Nephron progenitor cell (in vitro differentiated cells): Measurements from ENCODE around the gene PKP3.

ENCODE experiments used
- DNase-seq: peaks from one replicate; pipeline ENCODE4 v3.0.0; 2021
- H3K27ac Mint-ChIP-seq: 2 replicates; pipeline ENCODE4 v1.8.0; 2021; ENCODE audit warnings: mild to moderate bottlenecking, moderate library complexity, mixed read lengths
- H3K27me3 Mint-ChIP-seq: 2 replicates; pipeline ENCODE4 v1.8.0; 2021; ENCODE audit warnings: mild to moderate bottlenecking, low read depth, mixed read lengths; ENCODE audit not compliant: poor library complexity
- H3K36me3 Mint-ChIP-seq: 2 replicates; pipeline ENCODE4 v1.8.0; 2021; ENCODE audit warnings: low read depth, mixed read lengths
- H3K4me1 Mint-ChIP-seq: 2 replicates; pipeline ENCODE4 v1.8.0; 2021; ENCODE audit warnings: mixed read lengths
- H3K4me3 Mint-ChIP-seq: 2 replicates; pipeline ENCODE4 v1.8.0; 2021; ENCODE audit warnings: mild to moderate bottlenecking, moderate library complexity, mixed read lengths
- H3K9me3 Mint-ChIP-seq: 2 replicates; pipeline ENCODE4 v1.8.0; 2021; ENCODE audit warnings: mild to moderate bottlenecking, moderate library complexity, mixed read lengths
- CTCF ChIP-seq: fragments of 200-600 bp; sonication (generic); IDR thresholded peaks from 2 replicates; pipeline ENCODE4 v1.5.0; 2021; ENCODE audit warnings: antibody characterized with exemption

The PKP3 gene

DNA sequence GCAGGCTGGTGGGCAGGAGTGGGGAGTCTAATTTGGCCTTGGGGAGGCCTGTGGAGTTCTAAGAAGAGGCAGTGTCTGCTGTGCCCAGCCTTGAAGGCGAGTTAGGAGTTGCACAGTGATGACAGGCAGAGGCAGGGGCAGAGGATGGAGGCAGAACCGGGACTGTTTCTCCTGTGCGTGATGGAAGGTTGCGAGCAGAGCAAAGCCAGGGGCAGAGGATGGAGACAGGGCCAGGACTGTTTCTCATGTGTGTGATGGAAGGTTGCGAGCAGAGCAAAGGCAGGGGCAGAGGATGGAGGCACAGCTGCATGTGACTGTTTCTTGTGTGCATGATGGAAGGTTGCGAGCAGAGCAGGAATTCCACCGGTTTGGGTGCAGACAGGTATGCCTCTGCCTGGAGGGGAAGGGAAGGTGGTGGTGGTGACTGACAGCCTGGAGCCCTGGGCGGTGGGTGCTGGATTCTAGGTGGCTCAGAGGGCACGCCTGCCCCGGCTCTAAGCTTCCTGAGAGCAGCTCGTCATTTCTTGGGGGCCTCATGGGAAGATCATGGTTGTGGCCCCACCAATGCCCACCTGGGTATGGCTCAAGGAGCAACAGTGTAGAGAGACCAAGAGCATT lies 16.0 kb upstream of the PKP3 start:
- no peak for DNase-seq
- H3K4me1 Mint-ChIP-seq = peaks cover 8% of the 10 kb centered on the region
- H3K9me3 Mint-ChIP-seq = no peaks in the 10 kb centered on the region
- peaks cover 56% of the 10 kb centered on the region for H3K36me3 Mint-ChIP-seq
- no peak for TF ChIP-seq CTCF
- H3K27ac Mint-ChIP-seq = peak overlapping the region; percentile 28
- no peaks in the 10 kb centered on the region for H3K27me3 Mint-ChIP-seq
- H3K4me3 Mint-ChIP-seq = no peak overlapping the region

- no peak for DNase-seq
- no peak for TF ChIP-seq CTCF
- H3K36me3 Mint-ChIP-seq = peaks cover 58% of the 10 kb centered on the region
- H3K27me3 Mint-ChIP-seq = peaks cover 3% of the 10 kb centered on the region
- H3K4me3 Mint-ChIP-seq = no peak overlapping the region
- H3K27ac Mint-ChIP-seq = no peak overlapping the region
- H3K9me3 Mint-ChIP-seq = peaks cover 6% of the 10 kb centered on the region
- H3K4me1 Mint-ChIP-seq = peaks cover 20% of the 10 kb centered on the region
Measured at GRCh38 chr11:379205-380094, 14.6 kb upstream of the PKP3 start.

- H3K4me3 Mint-ChIP-seq = no peak overlapping the region
- H3K9me3 Mint-ChIP-seq = peaks cover 6% of the 10 kb centered on the region
- H3K27ac Mint-ChIP-seq = no peak overlapping the region
- H3K36me3 Mint-ChIP-seq = peaks cover 58% of the 10 kb centered on the region
- TF ChIP-seq CTCF = no peak
- DNase-seq = no peak
- H3K27me3 Mint-ChIP-seq = peaks cover 3% of the 10 kb centered on the region
- peaks cover 20% of the 10 kb centered on the region for H3K4me1 Mint-ChIP-seq
Measured at GRCh38 chr11:380095-380480, 13.9 kb upstream of the PKP3 start.

DNA sequence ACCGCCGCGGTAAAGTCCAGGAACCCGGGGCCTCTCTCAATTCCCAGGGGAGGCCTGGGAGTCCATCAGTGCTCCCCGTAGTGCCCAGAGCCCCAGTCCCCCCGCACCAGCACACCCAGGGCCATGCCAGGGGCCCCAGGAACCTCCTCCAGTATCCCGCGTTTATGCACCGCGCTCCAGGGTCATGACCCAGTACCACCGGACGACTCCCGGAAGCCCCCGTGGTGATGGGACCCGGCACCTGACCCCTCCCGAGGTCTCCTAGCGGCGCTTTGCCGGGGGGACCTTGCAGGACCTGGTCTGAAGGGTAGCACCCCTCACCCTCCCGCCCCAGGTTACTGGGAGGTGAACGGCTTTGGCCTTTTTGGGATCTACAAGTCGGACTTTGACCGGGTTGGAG lies 13.5 kb upstream of the PKP3 start:
- no peak overlapping the region for H3K4me3 Mint-ChIP-seq
- no peak for TF ChIP-seq CTCF
- H3K27ac Mint-ChIP-seq = no peak overlapping the region
- peaks cover 20% of the 10 kb centered on the region for H3K4me1 Mint-ChIP-seq
- H3K9me3 Mint-ChIP-seq = peaks cover 6% of the 10 kb centered on the region
- no peak for DNase-seq
- peaks cover 54% of the 10 kb centered on the region for H3K36me3 Mint-ChIP-seq
- H3K27me3 Mint-ChIP-seq = peaks cover 3% of the 10 kb centered on the region

DNA sequence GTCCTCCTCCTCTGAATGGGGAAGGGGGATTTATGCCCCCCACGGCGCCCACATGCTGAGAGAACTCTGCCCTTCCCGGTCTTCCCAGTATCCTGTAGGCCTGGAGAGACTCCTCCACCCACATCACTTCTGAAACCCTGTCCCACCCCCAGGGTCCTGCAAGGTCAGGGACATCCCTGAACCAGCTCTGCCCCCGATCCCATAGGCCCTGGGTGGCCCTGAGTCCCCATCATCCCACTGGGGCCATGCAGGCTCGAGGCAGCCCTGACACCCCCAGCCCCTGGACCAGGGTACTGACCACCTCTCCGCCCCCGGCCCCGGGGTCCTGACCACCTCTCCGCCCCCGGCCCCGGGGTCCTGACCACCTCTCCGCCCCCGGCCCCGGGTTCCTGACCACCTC lies 13.0 kb upstream of the PKP3 start:
- Mint-ChIP-seq H3K36me3 (peaks cover 54% of the 10 kb centered on the region), H3K9me3 (peaks cover 6% of the 10 kb centered on the region), H3K27ac (no peak overlapping the region), H3K4me3 (no peak overlapping the region), H3K27me3 (peaks cover 3% of the 10 kb centered on the region), H3K4me1 (peaks cover 20% of the 10 kb centered on the region)
- TF ChIP-seq CTCF = no peak
- no peak for DNase-seq
